ENCODE measurements around the gene TIGD3. TPM values are rescaled to one million over a fixed set of nuclear protein-coding genes. Genes with fewer than 3 reads are reported as not detected.

The TIGD3 gene
- total and polyA plus RNA-seq, 4 donors: 0.08 to 0.33 (median 0.17) TPM; not detected in 1

DNA sequence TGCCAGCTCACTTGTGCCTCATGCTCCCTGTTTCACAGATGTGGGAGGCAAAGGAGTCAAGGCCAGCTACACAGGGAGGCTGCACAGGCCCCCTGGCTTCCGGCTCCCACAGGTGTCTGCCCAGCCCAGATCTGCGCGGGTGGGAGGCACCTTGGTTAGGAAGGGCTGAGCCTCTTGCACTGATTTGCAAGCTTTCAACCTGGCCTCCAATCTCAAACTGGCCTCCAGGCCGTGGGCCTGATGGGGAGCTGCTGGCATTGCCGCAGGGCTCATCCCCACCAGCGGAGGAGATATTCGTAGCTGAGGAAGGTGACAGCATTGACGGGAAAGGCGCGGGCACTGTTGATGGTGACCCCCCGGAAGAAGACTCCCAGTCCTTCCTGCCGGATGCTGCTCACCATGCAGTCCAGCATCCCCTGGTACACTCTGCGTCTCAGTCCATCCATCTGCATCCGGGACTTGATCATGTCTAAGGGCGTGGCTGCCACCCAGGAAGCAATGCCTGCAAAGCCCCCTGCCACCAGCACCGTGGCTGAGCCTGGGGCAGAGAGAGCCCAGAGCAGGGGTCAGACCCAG, 21.7 kb downstream of the TIGD3 start (continued):
- TF ChIP-seq REST (IDR thresholded peaks at IDR 0.05) (no peak), FOXA2 (IDR thresholded peaks at IDR 0.05) (no peak), GABPA (IDR thresholded peaks at IDR 0.05 in 1 of 2, conservative IDR thresholded peaks at IDR 0.05 in 1 of 2) (no peak), YY1 (IDR thresholded peaks at IDR 0.05) (no peak), TAF1 (conservative IDR thresholded peaks at IDR 0.05) (no peak), HNF4A (conservative IDR thresholded peaks at IDR 0.05) (no peak)
- TF ChIP-seq, protein P1, sequence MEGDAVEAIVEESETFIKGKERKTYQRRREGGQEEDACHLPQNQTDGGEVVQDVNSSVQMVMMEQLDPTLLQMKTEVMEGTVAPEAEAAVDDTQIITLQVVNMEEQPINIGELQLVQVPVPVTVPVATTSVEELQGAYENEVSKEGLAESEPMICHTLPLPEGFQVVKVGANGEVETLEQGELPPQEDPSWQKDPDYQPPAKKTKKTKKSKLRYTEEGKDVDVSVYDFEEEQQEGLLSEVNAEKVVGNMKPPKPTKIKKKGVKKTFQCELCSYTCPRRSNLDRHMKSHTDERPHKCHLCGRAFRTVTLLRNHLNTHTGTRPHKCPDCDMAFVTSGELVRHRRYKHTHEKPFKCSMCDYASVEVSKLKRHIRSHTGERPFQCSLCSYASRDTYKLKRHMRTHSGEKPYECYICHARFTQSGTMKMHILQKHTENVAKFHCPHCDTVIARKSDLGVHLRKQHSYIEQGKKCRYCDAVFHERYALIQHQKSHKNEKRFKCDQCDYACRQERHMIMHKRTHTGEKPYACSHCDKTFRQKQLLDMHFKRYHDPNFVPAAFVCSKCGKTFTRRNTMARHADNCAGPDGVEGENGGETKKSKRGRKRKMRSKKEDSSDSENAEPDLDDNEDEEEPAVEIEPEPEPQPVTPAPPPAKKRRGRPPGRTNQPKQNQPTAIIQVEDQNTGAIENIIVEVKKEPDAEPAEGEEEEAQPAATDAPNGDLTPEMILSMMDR (IDR thresholded peaks at IDR 0.05; ENCODE audit: low read depth, low read length, missing input control): no peak

DNA sequence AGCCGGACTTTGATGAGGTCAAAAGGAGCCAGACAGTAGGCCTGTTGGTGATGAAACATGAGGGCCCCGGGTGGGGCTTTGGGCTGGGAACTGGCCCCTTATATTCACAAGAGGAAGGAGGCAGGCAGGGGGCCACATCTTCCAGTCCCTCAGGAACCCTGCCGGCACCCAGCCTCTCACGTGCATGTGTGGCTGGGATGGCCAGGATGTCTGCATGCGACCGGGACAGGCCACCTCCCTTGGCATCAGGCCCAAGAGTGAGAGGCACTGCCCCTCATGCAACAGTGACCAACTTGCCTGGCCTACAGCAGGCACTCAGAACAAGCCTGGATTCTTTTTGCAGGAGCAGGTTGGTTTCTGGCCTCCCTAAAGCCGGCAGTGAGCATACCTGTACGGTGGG, 22.5 kb downstream of the TIGD3 start:
- no peak overlapping the region for H3K9ac ChIP-seq (ENCODE audit: low read depth in 1 of 2, low read length in 2 of 2)
- no peak overlapping the region for H3K27ac ChIP-seq (ENCODE audit: low read depth in 1 of 2, low read length in 2 of 2)
- no peak for DNase-seq (ENCODE audit: low spot score)
- no peaks in the 10 kb centered on the region for H3K36me3 ChIP-seq (ENCODE audit: control insufficient read depth in 4 of 4, insufficient read depth in 3 of 4, low read depth in 1 of 4, low read length in 3 of 4)
- H3K4me1 ChIP-seq (ENCODE audit: control insufficient read depth in 4 of 4, insufficient read depth in 4 of 4, low read length in 3 of 4): peaks cover 0 to 19% (median 9%) of the 10 kb centered on the region in 4 donors
- WGBS: 82% methylated on average over 8 of the region's 8 CpGs
- TF ChIP-seq SP1 (IDR thresholded peaks at IDR 0.05) (no peak), NR2F2 (IDR thresholded peaks at IDR 0.05) (no peak), HNF4A (conservative IDR thresholded peaks at IDR 0.05) (no peak), RAD21 (IDR thresholded peaks at IDR 0.05) (no peak)
- TF ChIP-seq, protein P2, sequence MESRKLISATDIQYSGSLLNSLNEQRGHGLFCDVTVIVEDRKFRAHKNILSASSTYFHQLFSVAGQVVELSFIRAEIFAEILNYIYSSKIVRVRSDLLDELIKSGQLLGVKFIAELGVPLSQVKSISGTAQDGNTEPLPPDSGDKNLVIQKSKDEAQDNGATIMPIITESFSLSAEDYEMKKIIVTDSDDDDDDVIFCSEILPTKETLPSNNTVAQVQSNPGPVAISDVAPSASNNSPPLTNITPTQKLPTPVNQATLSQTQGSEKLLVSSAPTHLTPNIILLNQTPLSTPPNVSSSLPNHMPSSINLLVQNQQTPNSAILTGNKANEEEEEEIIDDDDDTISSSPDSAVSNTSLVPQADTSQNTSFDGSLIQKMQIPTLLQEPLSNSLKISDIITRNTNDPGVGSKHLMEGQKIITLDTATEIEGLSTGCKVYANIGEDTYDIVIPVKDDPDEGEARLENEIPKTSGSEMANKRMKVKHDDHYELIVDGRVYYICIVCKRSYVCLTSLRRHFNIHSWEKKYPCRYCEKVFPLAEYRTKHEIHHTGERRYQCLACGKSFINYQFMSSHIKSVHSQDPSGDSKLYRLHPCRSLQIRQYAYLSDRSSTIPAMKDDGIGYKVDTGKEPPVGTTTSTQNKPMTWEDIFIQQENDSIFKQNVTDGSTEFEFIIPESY (IDR thresholded peaks at IDR 0.05): no peak
- no peaks in the 10 kb centered on the region for H3K27me3 ChIP-seq (ENCODE audit: control insufficient read depth in 4 of 4, insufficient read depth in 4 of 4, low read length in 3 of 4)
- no peaks in the 10 kb centered on the region for H3K9me3 ChIP-seq (ENCODE audit: control insufficient read depth in 4 of 4, low read length in 3 of 4)
- H3K4me3 ChIP-seq (ENCODE audit: low read depth in 1 of 3, low read length in 3 of 3): no peak overlapping the region

DNA sequence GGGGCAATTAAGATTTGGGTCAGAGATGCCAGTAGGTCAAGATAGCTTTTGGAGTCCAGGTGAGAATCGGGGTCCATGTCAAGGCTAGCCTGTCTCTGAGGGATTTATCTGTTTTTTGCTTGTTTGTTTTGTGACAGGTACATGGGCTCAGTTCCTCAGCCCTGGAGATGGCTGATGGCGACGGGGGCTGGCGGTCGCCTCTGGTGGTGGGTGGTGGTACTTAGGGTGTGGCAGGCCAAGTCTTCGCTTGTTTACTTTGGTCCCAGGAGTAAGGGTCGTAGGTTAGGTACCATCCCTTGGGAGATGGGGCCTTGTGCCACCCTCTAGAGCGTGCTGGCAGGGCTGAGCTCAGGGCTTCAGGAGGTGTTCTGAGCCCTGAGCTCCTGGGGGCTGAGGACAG, 23.2 kb downstream of the TIGD3 start:
- WGBS: 96% methylated on average over 8 of the region's 8 CpGs

More for the DNA sequence above, 23.2 kb downstream of the TIGD3 start:
- Histone ChIP-seq H3K27me3 (ENCODE audit: control insufficient read depth in 4 of 4, insufficient read depth in 4 of 4, low read length in 3 of 4) (no peaks in the 10 kb centered on the region), H3K27ac (ENCODE audit: low read depth in 1 of 2, low read length in 2 of 2) (no peak overlapping the region), H3K36me3 (ENCODE audit: control insufficient read depth in 4 of 4, insufficient read depth in 3 of 4, low read depth in 1 of 4, low read length in 3 of 4) (no peaks in the 10 kb centered on the region), H3K4me1 (ENCODE audit: control insufficient read depth in 4 of 4, insufficient read depth in 4 of 4, low read length in 3 of 4) (peaks cover 2 to 21% (median 12%) of the 10 kb centered on the region in 4 donors), H3K4me3 (ENCODE audit: low read depth in 1 of 3, low read length in 3 of 3) (no peak overlapping the region), H3K9me3 (ENCODE audit: control insufficient read depth in 4 of 4, low read length in 3 of 4) (no peaks in the 10 kb centered on the region), H3K9ac (ENCODE audit: low read depth in 1 of 2, low read length in 2 of 2) (no peak overlapping the region)
- no peak for DNase-seq (ENCODE audit: low spot score)
- TF ChIP-seq, protein P2 (IDR thresholded peaks at IDR 0.05): no peak

All from liver (tissue), 9 donors.